ENCODE data around the gene MCM7.

DNA sequence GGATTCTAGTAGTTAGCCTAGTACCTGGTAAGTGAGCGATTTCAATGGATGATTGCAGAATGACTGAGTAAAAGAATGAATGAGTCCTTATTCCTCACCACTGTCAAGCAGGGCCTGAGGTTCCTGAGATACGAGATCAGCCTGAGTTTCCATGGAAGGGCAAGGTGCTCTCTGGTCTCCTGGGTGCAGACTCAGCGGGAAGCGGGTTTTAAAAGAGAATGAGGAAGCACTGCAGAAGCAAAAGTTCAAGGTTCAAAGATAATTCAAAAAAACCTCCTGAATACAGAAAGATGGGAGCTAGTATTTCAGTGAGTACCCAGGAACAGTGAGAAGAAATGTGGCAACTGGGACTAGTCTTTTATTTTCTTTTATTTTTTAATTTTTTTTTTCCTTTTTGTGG, 24.0 kb downstream of the MCM7 start:
- TF ChIP-seq, protein P1, sequence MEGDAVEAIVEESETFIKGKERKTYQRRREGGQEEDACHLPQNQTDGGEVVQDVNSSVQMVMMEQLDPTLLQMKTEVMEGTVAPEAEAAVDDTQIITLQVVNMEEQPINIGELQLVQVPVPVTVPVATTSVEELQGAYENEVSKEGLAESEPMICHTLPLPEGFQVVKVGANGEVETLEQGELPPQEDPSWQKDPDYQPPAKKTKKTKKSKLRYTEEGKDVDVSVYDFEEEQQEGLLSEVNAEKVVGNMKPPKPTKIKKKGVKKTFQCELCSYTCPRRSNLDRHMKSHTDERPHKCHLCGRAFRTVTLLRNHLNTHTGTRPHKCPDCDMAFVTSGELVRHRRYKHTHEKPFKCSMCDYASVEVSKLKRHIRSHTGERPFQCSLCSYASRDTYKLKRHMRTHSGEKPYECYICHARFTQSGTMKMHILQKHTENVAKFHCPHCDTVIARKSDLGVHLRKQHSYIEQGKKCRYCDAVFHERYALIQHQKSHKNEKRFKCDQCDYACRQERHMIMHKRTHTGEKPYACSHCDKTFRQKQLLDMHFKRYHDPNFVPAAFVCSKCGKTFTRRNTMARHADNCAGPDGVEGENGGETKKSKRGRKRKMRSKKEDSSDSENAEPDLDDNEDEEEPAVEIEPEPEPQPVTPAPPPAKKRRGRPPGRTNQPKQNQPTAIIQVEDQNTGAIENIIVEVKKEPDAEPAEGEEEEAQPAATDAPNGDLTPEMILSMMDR (conservative IDR thresholded peaks at IDR 0.05), result no peak
- no peak for TF ChIP-seq ZFX (IDR thresholded peaks at IDR 0.05)

All from C4-2B (cell line).